Endothelial cell (in vitro differentiated cells): ENCODE data around the gene NPHP4. TPM values are rescaled to one million over a fixed set of nuclear protein-coding genes. Genes with fewer than 3 reads are reported as not detected.

ENCODE experiments used
- DNase-seq: peaks from one replicate; pipeline ENCODE4 v3.0.0; 2021; ENCODE audit warnings: low spot score
- H3K27ac Mint-ChIP-seq: one replicate; pipeline ENCODE4 v1.8.0; 2021; ENCODE audit warnings: mixed read lengths, inconsistent platforms; ENCODE audit not compliant: unreplicated experiment
- H3K27me3 Mint-ChIP-seq: one replicate; pipeline ENCODE4 v1.8.0; 2021; ENCODE audit warnings: mild to moderate bottlenecking, moderate library complexity, mixed read lengths, inconsistent platforms; ENCODE audit not compliant: unreplicated experiment
- H3K36me3 Mint-ChIP-seq: one replicate; pipeline ENCODE4 v1.8.0; 2021; ENCODE audit warnings: mild to moderate bottlenecking, low read depth, mixed read lengths, inconsistent platforms; ENCODE audit not compliant: unreplicated experiment
- H3K4me1 Mint-ChIP-seq: one replicate; pipeline ENCODE4 v1.8.0; 2021; ENCODE audit warnings: mild to moderate bottlenecking, mixed read lengths, inconsistent platforms; ENCODE audit not compliant: unreplicated experiment
- H3K4me3 Mint-ChIP-seq: one replicate; pipeline ENCODE4 v1.8.0; 2021; ENCODE audit warnings: mild to moderate bottlenecking, mixed read lengths, inconsistent platforms; ENCODE audit not compliant: unreplicated experiment
- H3K9me3 Mint-ChIP-seq: one replicate; pipeline ENCODE4 v1.8.0; 2021; ENCODE audit warnings: mixed read lengths, inconsistent platforms; ENCODE audit not compliant: unreplicated experiment
- total RNA-seq: library from RNA; stranded (reverse); fragmentation: NEBNext Ultra II Directional; extraction: Animal tissue kit (Norgen Biotek cat#: 25700); gene quantifications from one replicate; pipeline ENCODE4 v1.2.1, GENCODE V29; 2021; ENCODE audit not compliant: unreplicated experiment
- TF ChIP-seq, protein P1 (sequence below): fragments of 200-600 bp; sonication (generic); IDR thresholded peaks from one replicate; pipeline ENCODE4 v1.5.0; 2021; ENCODE audit warnings: antibody characterized with exemption; ENCODE audit not compliant: unreplicated experiment

The NPHP4 gene
- total RNA-seq, 1 donor from 2014 or later = 15.3 TPM

DNA sequence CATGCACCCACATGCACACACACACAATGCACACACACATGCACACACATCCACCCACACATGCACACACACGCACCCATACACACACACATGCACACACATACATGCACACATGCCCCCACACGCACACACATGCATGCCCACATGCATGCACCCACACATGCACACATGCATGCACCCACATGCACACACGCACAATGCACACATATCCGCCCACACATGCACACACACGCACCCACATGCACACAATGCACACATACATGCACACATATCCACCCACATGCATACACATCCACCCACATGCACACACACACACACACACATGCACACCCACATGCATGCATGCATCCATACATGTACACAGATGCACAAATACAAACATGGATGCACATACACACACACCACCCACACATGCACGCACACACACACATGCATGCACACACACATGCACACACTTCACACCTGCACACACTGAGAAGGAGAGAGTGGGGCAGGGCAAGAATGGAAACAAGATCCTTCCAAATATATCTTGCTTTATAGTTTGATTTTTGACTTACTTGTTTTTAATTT lies 123.2 kb downstream of the NPHP4 start:
- Mint-ChIP-seq H3K4me1 (no peaks in the 10 kb centered on the region), H3K27me3 (peaks cover 15% of the 10 kb centered on the region), H3K9me3 (no peaks in the 10 kb centered on the region), H3K36me3 (peaks cover 18% of the 10 kb centered on the region), H3K27ac (no peak overlapping the region), H3K4me3 (peak overlapping the region; percentile 26)
- DNase-seq = no peak
- TF ChIP-seq, protein P1, sequence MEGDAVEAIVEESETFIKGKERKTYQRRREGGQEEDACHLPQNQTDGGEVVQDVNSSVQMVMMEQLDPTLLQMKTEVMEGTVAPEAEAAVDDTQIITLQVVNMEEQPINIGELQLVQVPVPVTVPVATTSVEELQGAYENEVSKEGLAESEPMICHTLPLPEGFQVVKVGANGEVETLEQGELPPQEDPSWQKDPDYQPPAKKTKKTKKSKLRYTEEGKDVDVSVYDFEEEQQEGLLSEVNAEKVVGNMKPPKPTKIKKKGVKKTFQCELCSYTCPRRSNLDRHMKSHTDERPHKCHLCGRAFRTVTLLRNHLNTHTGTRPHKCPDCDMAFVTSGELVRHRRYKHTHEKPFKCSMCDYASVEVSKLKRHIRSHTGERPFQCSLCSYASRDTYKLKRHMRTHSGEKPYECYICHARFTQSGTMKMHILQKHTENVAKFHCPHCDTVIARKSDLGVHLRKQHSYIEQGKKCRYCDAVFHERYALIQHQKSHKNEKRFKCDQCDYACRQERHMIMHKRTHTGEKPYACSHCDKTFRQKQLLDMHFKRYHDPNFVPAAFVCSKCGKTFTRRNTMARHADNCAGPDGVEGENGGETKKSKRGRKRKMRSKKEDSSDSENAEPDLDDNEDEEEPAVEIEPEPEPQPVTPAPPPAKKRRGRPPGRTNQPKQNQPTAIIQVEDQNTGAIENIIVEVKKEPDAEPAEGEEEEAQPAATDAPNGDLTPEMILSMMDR = no peak

DNA sequence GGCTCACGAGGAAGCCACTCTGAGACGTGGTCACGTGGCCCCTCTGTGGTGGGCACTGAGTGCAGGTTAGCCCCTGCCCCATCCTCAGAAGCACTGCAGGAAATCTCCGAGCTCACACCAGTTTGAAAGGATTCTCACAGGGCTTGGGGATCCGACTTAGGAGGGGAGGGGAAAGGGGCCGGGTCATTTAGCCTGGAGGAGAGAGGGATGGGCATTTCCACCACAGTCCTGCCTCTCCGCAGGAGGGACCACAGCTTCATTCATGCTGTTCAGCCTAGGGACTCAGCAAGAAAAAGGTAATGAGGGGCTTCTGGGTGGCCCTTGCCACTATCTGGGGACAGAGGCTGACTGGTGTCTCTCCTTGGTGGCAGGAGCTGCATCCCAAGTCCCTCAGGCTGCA lies 126.5 kb downstream of the NPHP4 start:
- Mint-ChIP-seq H3K36me3 (peaks cover 6% of the 10 kb centered on the region), H3K27me3 (peaks cover 13% of the 10 kb centered on the region), H3K4me1 (no peaks in the 10 kb centered on the region), H3K27ac (no peak overlapping the region), H3K4me3 (no peak overlapping the region), H3K9me3 (no peaks in the 10 kb centered on the region)
- TF ChIP-seq, protein P1 = no peak
- no peak for DNase-seq

DNA sequence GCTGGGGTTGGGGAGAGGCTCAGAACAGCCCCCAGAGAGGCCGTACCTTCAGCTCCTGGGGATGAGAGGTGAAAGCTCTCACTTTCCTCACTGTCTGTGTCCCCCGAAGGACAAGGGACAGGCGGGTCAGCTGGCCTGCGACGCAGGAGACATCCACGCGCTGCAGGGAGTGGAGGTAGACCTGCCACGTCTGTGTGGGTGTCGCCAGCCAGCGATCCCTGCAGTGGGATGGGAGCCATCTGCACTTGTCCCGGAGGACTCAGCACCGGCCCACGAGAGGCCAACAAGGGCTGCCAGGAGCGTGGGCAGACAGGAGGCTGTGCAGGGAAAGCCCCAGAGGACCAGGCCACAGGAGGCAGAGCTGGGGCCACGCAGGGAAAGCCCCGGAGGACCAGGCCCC lies 127.2 kb downstream of the NPHP4 start:
- Mint-ChIP-seq H3K4me1 (no peaks in the 10 kb centered on the region), H3K27me3 (peaks cover 14% of the 10 kb centered on the region), H3K36me3 (peaks cover 6% of the 10 kb centered on the region), H3K4me3 (no peak overlapping the region), H3K27ac (no peak overlapping the region), H3K9me3 (no peaks in the 10 kb centered on the region)
- TF ChIP-seq, protein P1 = no peak
- DNase-seq = no peak

DNA sequence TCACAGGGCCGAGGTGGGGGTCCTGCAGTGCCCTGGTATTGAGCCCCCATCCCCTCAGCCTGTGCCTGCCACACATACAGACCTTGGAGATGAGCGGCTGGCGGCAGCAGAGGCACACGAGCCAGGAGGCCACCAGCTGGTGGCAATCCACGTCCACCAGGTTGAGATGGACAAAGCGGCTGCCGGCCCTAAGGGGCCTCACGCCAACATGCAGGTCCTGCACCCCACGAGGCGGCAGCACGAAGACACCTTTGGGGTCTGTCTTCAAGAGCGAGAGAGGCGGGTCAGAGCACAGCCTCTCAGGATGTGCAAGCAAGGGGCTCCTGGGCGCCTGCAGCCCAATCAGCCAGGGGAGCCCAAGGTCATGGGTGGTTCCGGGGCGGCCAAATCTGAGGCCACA lies 128.0 kb downstream of the NPHP4 start:
- Mint-ChIP-seq H3K4me3 (no peak overlapping the region), H3K4me1 (no peaks in the 10 kb centered on the region), H3K9me3 (no peaks in the 10 kb centered on the region), H3K27ac (no peak overlapping the region), H3K36me3 (peaks cover 6% of the 10 kb centered on the region), H3K27me3 (peaks cover 15% of the 10 kb centered on the region)
- DNase-seq = no peak
- TF ChIP-seq, protein P1 = no peak

DNA sequence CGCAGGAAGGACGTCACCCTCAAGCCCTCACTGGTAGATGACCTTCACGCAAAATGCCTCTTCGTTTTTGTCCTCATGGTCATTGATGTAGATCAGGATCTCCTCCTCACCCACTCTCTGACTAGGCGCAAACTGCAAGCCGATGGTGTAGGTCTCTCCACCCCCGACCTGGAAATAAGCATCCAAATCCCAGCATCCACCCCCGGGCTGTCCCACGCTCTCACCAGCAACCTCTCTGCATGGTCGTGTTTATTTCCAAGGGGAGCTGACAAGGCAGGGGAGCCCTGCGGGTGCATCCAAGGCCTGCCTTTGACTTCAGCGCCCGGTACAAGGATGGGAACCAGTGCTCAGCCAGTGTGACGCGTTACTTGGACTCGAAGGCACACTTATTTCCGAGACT lies 129.0 kb downstream of the NPHP4 start:
- Mint-ChIP-seq H3K36me3 (no peaks in the 10 kb centered on the region), H3K27me3 (peaks cover 6% of the 10 kb centered on the region), H3K4me1 (no peaks in the 10 kb centered on the region), H3K9me3 (no peaks in the 10 kb centered on the region), H3K27ac (no peak overlapping the region), H3K4me3 (no peak overlapping the region)
- no peak for DNase-seq
- TF ChIP-seq, protein P1 = no peak
